Measurements from ENCODE around the gene FRMD5. TPM values are rescaled to one million over a fixed set of nuclear protein-coding genes. Genes with fewer than 3 reads are reported as not detected.

The FRMD5 gene
- total RNA-seq, 4 donors from 2014 or later = 0.24 to 0.94 (median 0.67) TPM; not detected in 1

GRCh38 chr15:43941555-43941954 lies 253.5 kb downstream of the FRMD5 start:
- H3K36me3 ChIP-seq = no peaks in the 10 kb centered on the region
- TF ChIP-seq POLR2A (IDR thresholded peaks at IDR 0.05) (no peak), CTCF (IDR thresholded peaks at IDR 0.05) (no peak)
- H3K27ac ChIP-seq = no peak overlapping the region
- no peaks in the 10 kb centered on the region for H3K27me3 ChIP-seq
- 87% methylated on average over 3 of the region's 3 CpGs for WGBS, 2 donors
- no peaks in the 10 kb centered on the region for H3K9me3 ChIP-seq
- no peaks in the 10 kb centered on the region for H3K4me1 ChIP-seq
- DNase-seq = no peak
- intact Hi-C loops (cut with DNase I) = no loop called here
- no peak overlapping the region for H3K4me3 ChIP-seq (replicated peaks in 1 of 3)

GRCh38 chr15:43941071-43941470 lies 254.0 kb downstream of the FRMD5 start:
- Histone ChIP-seq H3K27ac (no peak overlapping the region), H3K27me3 (no peaks in the 10 kb centered on the region)
- 80 to 93% methylated on average over 4 of the region's 4 CpGs for WGBS, 2 donors

GRCh38 chr15:43939070-43939469 lies 256.0 kb downstream of the FRMD5 start:
- 87 to 89% methylated on average over 3 of the region's 3 CpGs for WGBS, 2 donors
- no peaks in the 10 kb centered on the region for H3K9me3 ChIP-seq
- H3K4me3 ChIP-seq (replicated peaks in 1 of 3) = no peak overlapping the region
- TF ChIP-seq CTCF (IDR thresholded peaks at IDR 0.05) (peak in 3 of 6 experiments; percentile 21 to 40 (median 27)), POLR2A (IDR thresholded peaks at IDR 0.05) (no peak)
- intact Hi-C loops (cut with DNase I) = no loop called here
- no peaks in the 10 kb centered on the region for H3K4me1 ChIP-seq
- no peak for DNase-seq
- H3K27me3 ChIP-seq = no peaks in the 10 kb centered on the region
- no peak overlapping the region for H3K27ac ChIP-seq
- H3K36me3 ChIP-seq = no peaks in the 10 kb centered on the region

More at GRCh38 chr15:43941071-43941470, 254.0 kb downstream of the FRMD5 start:
- no peaks in the 10 kb centered on the region for H3K36me3 ChIP-seq
- H3K4me1 ChIP-seq = no peaks in the 10 kb centered on the region
- no peak overlapping the region for H3K4me3 ChIP-seq (replicated peaks in 1 of 3)
- TF ChIP-seq POLR2A (IDR thresholded peaks at IDR 0.05) (no peak), CTCF (IDR thresholded peaks at IDR 0.05) (no peak)
- no peaks in the 10 kb centered on the region for H3K9me3 ChIP-seq
- no peak for DNase-seq
- intact Hi-C loops (cut with DNase I) = no loop called here

GRCh38 chr15:43934480-43934879 lies 260.6 kb downstream of the FRMD5 start:
- intact Hi-C loops (cut with DNase I) = no loop called here
- TF ChIP-seq CTCF (IDR thresholded peaks at IDR 0.05) = no peak
- TF ChIP-seq POLR2A (IDR thresholded peaks at IDR 0.05) = no peak
- H3K4me3 ChIP-seq (replicated peaks in 1 of 3) = no peak overlapping the region
- H3K27me3 ChIP-seq = no peaks in the 10 kb centered on the region
- no peaks in the 10 kb centered on the region for H3K36me3 ChIP-seq
- DNase-seq = no peak
- no peaks in the 10 kb centered on the region for H3K9me3 ChIP-seq
- no peak overlapping the region for H3K27ac ChIP-seq
- peaks cover 33 to 45% of the 10 kb centered on the region in 2 donors for H3K4me1 ChIP-seq
- WGBS, 2 donors = 94 to 96% methylated on average over 6 of the region's 6 CpGs

GRCh38 chr15:43932907-43933306 lies 262.2 kb downstream of the FRMD5 start:
- Histone ChIP-seq H3K4me1 (peaks cover 33 to 46% of the 10 kb centered on the region in 2 donors), H3K36me3 (no peaks in the 10 kb centered on the region), H3K27ac (peak overlapping the region; percentile 35 to 80 (median 73)), H3K27me3 (no peaks in the 10 kb centered on the region), H3K9me3 (no peaks in the 10 kb centered on the region), H3K4me3 (replicated peaks in 1 of 3) (no peak overlapping the region)
- WGBS, 2 donors = 23 to 32% methylated on average over 3 of the region's 3 CpGs
- TF ChIP-seq CTCF (IDR thresholded peaks at IDR 0.05) (no peak), POLR2A (IDR thresholded peaks at IDR 0.05) (no peak)
- intact Hi-C loops (cut with DNase I) = no loop called here
- no peak for DNase-seq
